ENCODE measurements around the gene TBC1D9.

- TF ChIP-seq CTCF (IDR thresholded peaks at IDR 0.05), result no peak
- no peak for TF ChIP-seq POLR2A (IDR thresholded peaks at IDR 0.05)
Measured at GRCh38 chr4:140602714-140603113, 153.5 kb downstream of the TBC1D9 start.
